HG03025 (cell line): Measurements from ENCODE around the gene UNC5C.

Experiments used
- ATAC-seq: cut with Tn5 transposase; IDR thresholded peaks from one replicate; pipeline ENCODE4 v1.9.1; 2021; ENCODE audit warnings: mild to moderate bottlenecking, moderate library complexity; ENCODE audit not compliant: unreplicated experiment, low FRiP score

Gene UNC5C

GRCh38 chr4:95470622-95471021 is 78.2 kb downstream of the UNC5C start:
- ATAC-seq: no peak

- ATAC-seq: no peak
Observed at GRCh38 chr4:95469617-95470016, 79.2 kb downstream of the UNC5C start.

GRCh38 chr4:95466791-95467190 is 82.0 kb downstream of the UNC5C start:
- ATAC-seq: no peak

GRCh38 chr4:95465010-95465409 is 83.8 kb downstream of the UNC5C start:
- ATAC-seq: no peak

GRCh38 chr4:95462921-95463320 is 85.9 kb downstream of the UNC5C start:
- ATAC-seq: no peak

- no peak for ATAC-seq
Observed at GRCh38 chr4:95457353-95457752, 91.4 kb downstream of the UNC5C start.

GRCh38 chr4:95450294-95450693 is 98.5 kb downstream of the UNC5C start:
- ATAC-seq: no peak

GRCh38 chr4:95446173-95446572 is 102.6 kb downstream of the UNC5C start:
- ATAC-seq: no peak

- no peak for ATAC-seq
Observed at GRCh38 chr4:95445251-95445650, 103.5 kb downstream of the UNC5C start.

- ATAC-seq: no peak
Observed at GRCh38 chr4:95444812-95445211, 104.0 kb downstream of the UNC5C start.

GRCh38 chr4:95439896-95440295 is 108.9 kb downstream of the UNC5C start:
- no peak for ATAC-seq

GRCh38 chr4:95439071-95439470 is 109.7 kb downstream of the UNC5C start:
- no peak for ATAC-seq

- ATAC-seq: no peak
Observed at GRCh38 chr4:95432466-95432865, 116.3 kb downstream of the UNC5C start.

- no peak for ATAC-seq
Observed at GRCh38 chr4:95431678-95432077, 117.1 kb downstream of the UNC5C start.

- no peak for ATAC-seq
Observed at GRCh38 chr4:95429416-95429815, 119.4 kb downstream of the UNC5C start.

GRCh38 chr4:95428291-95429070 is 120.3 kb downstream of the UNC5C start:
- no peak for ATAC-seq

- ATAC-seq: no peak
Observed at GRCh38 chr4:95426455-95426854, 122.3 kb downstream of the UNC5C start.

- ATAC-seq: no peak
Observed at GRCh38 chr4:95422436-95422835, 126.3 kb downstream of the UNC5C start.

GRCh38 chr4:95421869-95422268 is 126.9 kb downstream of the UNC5C start:
- no peak for ATAC-seq

- ATAC-seq: no peak
Observed at GRCh38 chr4:95417531-95417930, 131.2 kb downstream of the UNC5C start.

GRCh38 chr4:95415346-95415771 is 133.4 kb downstream of the UNC5C start:
- no peak for ATAC-seq

GRCh38 chr4:95411371-95412088 is 137.2 kb downstream of the UNC5C start:
- no peak for ATAC-seq
